Hematopoietic multipotent progenitor cell treated with erythropoietin and hydrocortisone succinate and interleukin-3 and kit ligand, for 6 days (in vitro differentiated cells): ENCODE results near the gene CTXND2.
"Not testable (repeated sequence)": the region's sequence is repeated elsewhere in the genome, so short reads cannot be mapped to it uniquely, and the experiment has no call there.

Source experiments
- DNase-seq: peaks from one replicate; pipeline ENCODE4 v3.0.0-alpha.2; 2015

CTXND2 gene

DNA sequence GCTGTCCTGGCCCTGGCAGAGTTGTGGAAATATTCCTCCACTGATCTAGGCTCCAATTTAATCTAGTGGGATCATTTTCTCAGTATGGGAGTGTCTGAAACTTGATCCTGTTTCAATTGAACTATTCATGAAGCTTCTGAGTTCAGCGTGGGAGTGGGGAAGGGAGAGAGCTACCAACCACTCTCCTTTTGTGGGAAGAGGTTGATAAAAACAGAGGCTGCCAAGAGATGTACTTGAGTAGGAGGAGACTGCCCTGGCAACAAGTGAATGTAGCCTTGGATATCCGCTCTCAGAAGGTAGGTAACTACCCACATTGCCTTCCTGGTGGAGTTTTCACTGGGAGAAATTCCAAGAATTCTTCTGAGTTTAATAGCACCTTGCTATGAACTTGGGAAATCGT, at the start of gene CTXND2:
Gene CTXND2, plus strand, starts transcription at position 119 of the 400 bp plus-strand sequence. CDS start 25,179 bp downstream, outside the sequence.
- DNase-seq, result no peak

DNA sequence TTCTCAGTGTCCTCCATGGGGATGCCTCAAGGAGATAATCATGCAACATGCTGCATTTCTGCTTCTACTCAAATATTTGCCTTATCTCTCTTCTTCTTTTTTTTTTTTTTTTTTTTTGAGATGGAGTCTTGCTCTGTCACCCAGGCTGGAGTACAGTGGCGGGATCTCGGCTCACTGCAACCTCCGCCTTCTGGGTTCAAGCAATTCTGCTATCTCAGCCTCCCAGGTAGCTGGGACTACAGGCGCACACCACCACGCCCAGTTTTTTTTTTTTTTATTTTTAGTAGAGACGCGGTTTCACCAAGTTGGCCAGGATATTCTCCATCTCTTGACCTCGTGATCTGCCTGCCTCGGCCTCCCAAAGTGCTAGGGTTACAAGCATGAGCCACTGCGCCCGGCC, 46.1 kb upstream of the CTXND2 start:
- DNase-seq, result peak; percentile 25

DNA sequence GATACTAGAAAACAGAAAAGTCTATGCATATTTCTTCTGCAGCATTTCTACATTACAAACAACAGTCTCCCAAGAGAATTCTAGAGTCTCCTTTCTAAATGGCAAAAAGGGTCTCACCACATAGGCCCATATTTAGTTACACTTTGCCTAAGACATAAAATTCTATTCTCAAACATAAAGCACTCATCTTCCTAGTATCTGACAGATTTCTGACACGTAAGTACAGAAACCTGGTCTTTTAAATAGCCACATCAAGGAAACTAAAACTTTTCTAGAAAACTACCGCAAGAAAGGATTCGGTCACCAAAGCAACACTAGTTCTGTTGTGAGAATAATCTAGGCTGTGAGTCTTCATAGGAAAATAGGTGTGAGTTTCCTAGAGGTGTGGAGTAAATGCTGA, 45.3 kb upstream of the CTXND2 start:
- DNase-seq, result no peak

DNA sequence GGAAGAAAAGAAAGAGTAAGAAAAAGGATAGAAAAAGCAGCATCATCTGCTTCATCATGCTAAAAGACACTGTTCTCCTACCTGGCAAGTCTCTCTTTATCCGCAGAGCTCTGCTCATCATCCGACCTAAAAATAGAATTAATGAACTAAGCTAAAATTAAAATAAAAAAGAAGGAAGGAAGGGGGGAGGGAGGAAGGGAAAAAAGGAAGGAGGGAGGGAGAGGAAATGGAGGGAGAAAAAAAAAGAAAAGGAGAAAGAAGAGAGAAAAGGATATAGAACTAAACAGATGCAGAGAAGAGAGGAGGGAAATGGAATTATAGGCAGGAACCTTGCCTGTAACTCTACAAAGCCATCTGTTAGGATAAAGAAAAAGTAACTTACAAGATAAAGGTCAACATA, 44.6 kb upstream of the CTXND2 start:
- DNase-seq, result no peak

DNA sequence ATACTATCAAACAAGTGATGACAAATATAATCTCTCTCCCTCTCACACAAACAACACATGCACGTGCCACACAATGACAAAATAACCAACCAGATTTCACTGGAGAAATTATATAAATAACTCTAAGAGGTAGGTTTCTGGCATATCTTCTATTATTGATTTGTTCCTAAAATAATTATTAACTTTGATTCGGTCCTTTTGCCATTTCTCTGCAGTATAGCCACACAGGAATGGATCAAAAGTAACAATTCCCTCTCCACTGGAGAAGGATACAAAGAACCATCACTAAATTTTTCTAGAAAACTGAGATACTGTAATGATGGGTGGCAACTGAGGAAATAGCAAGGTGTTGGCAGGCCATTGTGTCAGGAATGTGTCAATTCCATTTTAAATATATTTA, 44.0 kb upstream of the CTXND2 start:
- no peak for DNase-seq

DNA sequence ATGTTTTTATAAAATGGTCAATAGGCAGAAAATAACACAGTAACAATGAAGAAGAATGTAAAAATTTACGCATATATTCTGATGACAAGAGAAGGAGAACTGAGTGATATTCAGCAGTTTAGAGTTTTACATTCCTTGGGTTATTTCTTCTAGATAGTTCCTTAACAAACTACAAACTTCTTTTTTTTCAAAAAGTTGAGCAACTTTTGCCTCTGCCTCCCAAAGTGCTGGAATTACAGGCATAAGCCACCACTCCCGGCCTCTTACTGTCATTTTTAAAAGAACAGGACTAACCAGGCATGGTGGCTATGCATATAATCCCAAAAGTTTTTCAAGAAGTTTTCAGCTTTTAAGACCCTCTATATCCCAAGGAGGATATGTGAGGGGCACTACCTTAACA, 43.5 kb upstream of the CTXND2 start:
- no peak for DNase-seq

DNA sequence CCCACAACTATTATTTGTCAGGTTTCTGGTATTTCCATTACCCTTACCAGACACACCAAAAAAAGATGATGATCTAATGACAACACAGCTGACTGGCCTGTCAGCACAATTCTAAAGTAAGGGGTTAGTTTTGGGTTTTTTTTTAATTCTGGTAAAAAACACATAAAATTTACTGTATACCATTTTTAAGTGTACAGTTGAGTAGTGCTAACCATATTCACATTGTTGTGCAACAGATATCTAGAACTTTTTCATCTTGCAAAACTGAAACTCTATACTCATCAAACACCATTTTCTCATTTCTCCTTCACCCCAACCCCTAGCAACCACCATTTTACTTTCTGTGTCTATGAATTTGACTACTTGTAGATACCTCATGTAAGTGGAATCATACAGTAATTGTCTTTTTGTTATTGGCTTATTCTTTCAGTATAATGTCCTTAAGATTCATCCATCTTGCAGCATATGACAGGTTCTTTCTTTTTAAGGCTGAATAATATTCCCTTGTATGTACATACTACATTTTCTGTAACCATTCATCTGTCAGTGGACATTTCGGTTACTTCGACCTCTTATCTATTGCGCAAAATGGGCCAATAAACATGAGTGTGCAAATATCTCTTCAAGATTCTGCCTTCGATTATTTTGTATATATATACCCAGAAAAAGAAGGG, 40.3 kb upstream of the CTXND2 start:
- DNase-seq, result no peak

DNA sequence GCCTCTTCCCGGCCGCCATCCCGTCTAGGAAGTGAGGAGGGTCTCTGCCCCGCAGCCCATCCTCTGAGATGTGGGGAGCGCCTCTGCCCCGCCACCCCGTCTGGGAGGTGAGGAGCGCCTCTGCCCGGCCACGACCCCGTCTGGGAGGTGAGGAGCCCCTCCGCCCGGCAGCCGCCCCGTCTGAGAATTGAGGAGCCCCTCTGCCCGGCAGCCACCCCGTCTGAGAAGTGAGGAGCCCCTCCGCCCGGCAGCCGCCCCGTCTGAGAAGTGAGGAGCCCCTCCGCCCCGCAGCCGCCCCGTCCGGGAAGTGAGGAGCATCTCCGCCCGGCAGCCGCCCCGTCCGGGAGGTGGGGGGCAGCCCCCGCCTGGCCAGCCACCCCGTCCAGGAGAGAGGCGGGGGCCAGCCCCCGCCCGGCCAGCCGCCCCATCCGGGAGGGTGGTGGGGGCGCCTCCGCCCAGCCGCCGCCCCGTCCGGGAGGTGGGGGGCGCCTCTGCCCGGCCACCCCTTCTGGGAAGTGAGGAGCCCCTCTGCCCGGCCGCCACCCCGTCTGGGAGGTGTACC, 36.1 kb upstream of the CTXND2 start:
- DNase-seq, result not testable (repeated sequence)

DNA sequence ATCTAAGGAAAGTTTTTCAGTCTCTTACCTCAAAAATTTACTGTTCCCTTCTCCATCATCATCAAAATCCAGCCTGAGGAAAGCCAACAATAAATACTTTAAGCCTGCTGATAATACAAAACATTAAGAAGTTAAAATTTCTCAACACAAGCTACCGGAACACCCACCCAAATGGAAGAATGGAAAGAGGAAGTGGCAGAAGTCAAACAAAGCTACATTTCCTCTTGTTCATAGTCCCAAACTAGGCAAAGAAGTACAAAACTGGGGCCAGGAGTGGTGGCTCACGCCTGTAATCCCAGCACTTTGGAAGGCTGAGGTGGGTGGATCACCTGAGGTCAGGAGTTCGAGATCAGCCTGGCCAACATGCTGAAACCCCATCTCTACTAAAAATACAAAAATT, 34.2 kb upstream of the CTXND2 start:
- peak; percentile 35 for DNase-seq

DNA sequence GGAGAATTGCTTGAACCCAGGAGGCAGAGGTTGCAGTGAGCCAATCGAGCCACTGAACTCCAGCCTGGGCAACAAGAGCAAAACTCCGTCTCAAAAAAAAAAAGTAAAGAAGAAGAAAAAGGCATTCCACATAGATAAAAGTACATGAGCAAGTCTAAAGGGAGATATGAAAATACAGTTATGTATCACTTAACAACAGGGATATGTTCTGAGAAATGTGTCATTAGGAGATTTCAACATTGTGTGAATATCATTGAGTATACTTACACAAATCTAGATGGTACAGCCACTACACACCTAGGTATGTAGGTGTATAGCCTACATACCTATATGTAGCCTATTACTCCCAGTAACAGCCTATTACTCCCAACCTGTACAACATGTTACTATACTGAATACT, 23.2 kb upstream of the CTXND2 start:
- peak; percentile 53 for DNase-seq

DNA sequence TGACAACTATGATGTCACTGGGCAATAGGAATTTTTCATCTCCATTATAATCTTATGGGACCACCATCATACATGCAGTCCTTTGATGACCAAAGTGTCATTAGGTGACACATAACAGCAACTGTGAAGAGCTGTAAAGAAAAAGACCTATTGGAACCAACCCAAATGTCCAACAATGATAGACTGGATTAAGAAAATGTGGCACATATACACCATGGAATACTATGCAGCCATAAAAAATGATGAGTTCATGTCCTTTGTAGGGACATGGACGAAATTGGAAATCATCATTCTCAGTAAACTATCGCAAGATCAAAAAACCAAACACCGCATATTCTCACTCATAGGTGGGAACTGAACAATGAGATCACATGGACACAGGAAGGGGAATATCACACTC, 22.7 kb upstream of the CTXND2 start:
- not testable (repeated sequence) for DNase-seq

DNA sequence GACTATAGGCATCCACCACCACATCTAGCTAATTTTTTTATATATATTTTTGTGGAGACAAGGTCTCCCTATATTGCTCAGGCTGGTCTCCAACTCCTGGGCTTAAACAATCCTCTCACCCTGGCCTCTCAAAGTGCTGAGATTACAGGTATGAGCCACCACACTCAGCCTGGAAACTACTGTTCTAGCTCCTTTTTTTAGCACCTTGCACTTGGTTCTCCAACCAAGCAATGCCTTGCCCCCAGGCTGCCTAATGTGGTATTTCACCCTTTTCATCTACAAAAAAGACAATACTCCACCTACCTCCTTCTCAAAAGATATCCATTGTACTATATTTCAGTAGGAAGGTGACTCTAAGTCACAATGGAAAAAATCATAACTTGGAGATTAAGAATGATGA, 17.3 kb upstream of the CTXND2 start:
- peak; percentile 21 for DNase-seq

DNA sequence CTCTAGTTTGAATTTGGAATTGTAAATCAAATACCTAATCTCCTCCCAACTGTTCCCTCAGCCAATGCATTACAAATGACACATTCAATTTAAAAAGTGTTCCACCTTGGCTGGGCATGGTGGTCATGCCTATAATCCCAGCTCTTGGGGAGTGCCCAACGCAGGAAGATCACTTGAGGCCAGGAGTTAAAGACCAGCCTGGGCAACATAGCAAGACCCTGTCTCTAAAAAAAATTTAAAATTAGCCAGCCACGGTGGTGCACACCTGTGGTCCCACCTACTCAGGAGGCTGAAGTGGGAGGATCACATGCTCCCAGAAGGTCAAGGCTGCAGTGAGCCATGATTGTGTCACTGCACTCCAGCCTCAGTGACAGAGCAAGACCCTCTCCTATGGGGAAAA, 14.4 kb upstream of the CTXND2 start:
- no peak for DNase-seq

DNA sequence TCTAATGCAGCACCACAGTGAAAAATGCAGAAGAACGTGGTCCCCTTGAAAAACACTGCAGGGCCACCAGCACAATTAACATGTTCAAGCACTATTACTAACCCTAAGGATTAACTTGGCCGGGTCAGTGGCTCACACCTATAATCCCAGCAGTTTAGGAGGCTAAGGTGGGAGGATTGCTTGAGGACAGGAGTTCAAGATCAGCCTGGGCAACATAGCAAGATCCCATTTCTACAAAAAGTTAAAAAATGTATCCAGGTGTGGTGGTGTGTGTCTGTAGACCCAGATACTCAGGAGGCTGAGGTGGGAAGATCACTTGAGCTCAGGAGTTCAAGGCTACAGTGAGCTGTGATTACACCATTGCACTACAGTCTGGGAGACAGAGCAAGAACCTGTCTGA, 13.4 kb upstream of the CTXND2 start:
- no peak for DNase-seq

DNA sequence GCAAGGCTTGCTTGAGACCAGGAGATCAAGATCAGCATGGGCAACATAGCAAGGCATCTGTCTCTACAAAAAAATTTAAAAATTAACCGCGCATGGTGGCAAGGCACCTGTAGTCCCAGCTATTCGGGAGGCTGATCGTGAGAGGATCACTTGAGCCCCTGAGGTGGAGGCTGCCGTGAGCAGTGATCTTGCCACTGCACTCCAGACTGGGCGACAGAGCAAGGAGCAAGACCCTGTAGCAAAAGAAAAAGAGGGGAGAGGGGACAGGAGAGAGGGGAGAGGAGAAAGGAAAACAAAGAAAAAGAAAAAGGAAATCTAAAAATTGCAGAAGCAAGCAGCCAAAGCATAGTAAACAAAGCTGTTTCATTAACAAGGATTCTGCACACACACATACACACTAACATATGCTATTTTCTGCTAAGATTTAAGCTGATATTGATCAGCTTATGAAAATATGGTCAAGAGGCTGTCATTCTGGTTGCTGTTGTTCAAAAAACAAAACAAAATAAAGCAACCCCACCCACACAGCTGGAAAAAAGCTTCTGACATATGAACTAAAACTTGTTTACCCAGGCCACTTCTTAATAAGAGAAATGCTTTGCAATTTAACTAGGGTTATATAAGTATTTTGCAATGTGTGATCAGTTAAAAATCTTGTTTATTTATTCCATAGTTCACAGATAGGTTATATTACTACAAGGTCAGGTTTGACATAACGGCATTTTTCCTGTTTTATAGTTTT, 12.3 kb upstream of the CTXND2 start:
- DNase-seq, result peak; percentile 24

DNA sequence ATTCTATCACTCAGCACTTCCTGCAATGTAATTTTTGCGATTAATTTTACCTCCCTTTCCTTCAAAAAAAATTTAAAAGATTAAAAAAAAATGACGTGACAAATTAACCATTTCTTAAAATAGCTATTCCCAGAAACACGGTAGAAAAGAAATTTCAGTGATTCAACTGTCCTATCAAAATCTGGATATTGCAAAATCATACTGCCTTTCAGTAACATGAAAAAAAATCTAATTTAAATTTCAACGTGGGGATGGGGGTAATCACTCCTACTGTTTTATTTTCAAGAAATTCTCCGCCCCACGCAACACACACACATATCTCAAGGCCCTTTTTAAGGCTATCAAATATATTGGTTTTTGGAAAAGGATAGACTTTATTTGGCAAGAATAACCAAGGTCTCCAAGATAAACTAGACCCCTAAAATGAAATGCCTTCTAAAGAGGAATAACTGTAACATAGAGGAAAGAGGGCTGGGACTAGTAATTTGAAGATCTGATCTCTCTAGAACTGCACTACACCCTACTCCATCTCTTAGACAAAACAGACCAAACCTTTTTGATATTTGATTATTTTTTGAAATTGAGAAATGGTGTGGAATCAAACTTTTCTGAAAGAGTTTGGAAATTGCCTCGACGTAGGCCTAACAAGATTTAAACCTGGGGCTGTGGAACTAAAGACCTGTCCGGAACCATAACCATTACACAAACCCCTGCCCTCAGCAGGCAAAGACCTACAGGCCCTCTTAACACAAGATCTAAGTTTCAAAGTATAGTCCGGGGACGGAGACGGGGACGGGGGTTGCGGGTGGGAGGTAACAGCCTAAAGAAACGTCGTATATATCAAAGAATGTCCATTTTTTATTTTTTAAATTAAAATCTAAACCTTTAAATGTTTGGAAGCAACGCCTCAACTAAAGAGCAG, 11.5 kb upstream of the CTXND2 start:
- DNase-seq, result peak; percentile 42

DNA sequence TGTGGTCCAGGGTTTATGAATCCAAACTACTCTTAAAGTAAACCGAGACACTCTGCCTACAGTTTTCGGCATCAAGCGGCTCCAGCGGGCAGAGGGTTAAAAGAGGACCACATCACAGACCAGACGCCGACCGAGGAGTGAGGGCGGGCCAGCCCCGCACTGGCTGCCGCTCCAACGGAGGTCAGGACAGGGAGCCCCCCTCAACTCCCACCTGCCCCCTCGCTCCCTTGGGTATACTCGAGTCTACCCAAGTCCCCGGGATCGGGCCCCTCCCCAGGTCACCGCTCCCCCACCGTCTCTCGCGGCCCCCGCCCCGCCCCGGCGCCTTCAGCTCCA, 10.8 kb upstream of the CTXND2 start:
- peak; percentile 67 for DNase-seq

DNA sequence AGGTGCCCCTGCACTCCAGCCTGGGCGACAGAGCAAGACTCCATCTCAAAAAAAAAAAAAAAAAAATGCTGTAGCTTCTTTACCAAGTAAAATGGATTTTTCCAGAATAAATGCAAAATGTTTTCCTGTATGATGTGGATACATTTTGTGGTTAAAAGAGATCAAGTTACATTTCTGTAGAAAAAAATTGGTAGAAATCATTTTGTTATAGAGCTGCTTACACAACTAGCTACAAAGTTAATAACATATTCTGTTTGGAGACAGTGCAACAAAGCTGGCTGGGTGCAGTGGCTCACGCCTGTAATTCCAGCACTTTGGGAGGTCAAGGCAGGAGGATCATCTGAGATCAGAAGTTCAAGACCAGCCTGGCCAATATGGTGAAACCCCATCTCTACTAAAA, 8.0 kb upstream of the CTXND2 start:
- DNase-seq, result not testable (repeated sequence)

DNA sequence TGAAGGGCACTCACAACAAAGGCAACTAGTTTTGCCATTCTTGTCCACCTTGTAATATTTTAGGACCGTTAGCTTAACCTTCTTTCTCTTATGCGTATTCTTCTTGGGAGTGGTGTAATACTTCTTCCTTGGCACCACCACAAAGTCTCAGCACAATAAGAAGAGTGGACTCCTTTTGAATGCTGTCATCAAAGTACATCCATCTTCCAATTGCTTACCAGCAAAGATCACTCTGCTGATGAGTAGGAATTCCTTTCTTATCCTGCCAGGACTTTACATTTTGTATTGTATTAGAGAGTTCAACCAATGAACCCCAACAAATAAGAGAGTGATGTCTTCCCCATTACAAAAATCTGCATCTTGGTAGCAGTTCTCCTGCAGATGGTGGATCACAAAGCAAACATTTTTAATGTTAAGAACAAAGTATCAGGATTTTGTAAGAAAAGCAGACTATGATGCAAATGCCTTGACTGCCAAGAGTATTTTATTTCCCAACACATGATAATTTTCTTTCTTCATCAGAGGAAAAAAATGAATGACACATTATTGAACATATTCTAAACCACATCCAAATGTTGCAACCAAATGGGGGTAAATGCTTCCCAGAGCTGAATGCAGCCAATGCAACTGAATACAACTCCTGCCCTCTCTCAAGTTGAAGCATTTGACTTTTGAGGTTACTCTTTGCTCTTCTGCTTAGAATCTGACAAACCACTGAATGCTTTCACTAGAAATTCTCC, 5.4 kb upstream of the CTXND2 start:
- DNase-seq, result peak; percentile 69

DNA sequence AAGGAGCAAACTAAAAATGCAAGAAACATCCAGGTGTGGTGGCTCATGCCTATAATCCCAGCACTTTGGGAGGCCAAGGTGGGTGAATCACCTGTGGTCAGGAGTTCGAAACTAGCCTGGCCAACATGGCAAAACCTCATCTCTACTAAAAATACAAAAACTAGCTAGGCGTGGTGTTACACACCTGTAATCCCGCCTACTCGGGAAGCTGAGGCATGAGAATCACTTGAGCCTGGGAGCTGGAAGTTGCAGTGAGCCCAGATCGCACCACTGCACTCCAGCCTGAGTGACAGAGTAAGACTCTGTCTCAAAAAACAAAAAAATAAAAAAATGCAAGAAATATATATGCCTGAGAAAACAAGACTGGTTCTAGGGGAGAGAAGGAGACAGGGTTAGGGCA, 3.8 kb upstream of the CTXND2 start:
- not testable (repeated sequence) for DNase-seq

DNA sequence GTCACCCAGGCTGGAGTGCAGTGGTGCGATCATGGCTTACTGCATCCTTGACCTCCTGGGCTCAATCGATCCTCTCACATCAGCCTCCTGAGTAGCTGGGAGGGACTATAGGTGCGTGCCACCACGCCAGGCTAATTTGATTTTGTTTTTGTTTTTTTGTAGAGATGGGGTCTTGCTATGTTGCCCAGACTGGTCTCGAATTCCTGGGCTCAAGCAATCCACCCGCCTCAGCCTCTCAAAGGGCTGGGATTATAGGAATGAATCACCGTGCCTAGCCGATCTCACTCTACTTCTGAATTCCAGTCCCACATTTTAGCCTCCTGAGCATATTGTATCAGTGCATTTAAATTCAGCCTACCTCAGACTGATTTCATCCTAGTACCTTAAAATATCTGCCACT, 1.8 kb downstream of the CTXND2 start:
- DNase-seq, result no peak

DNA sequence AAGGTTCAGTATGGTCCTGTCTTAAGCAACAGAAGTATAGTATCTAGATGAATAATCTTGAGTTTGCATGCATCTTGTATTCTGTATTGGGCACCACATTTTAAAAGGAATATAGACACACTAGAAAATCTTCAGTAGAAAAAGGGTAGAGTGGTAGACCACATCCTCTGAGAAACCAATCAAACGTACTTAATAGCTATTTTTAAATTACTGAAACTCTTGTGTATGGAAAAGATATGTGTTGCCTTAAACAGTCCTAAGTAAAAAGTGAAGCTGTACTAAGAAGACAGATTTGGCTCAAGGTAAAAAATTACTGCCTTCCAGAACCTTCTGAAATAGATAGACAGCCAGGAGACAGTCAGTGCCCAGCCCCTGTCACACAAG, 3.1 kb downstream of the CTXND2 start:
- no peak for DNase-seq
